Measurements from ENCODE around the gene SMIM32.

The SMIM32 gene

DNA sequence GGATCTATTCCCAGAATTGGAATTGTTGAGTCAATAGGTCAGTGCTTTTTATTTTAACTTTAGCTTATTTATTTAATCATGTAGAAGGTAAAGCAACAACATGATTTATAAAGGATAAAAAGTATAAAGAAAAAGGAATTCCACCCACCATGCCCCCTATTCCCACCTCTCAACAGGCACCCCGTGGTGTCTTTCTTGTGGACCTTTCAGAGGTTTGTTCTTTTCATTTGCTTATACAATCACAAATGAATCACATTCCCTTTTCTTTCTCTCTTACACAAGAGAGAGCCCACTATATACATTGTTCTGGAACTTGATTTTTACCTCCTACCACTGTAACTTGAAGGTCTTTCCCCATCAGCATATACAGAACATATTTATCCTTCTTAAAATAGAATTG, 37.2 kb upstream of the SMIM32 start:
- no peak for DNase-seq (ENCODE audit: low read depth)
- TF ChIP-seq, protein P1, sequence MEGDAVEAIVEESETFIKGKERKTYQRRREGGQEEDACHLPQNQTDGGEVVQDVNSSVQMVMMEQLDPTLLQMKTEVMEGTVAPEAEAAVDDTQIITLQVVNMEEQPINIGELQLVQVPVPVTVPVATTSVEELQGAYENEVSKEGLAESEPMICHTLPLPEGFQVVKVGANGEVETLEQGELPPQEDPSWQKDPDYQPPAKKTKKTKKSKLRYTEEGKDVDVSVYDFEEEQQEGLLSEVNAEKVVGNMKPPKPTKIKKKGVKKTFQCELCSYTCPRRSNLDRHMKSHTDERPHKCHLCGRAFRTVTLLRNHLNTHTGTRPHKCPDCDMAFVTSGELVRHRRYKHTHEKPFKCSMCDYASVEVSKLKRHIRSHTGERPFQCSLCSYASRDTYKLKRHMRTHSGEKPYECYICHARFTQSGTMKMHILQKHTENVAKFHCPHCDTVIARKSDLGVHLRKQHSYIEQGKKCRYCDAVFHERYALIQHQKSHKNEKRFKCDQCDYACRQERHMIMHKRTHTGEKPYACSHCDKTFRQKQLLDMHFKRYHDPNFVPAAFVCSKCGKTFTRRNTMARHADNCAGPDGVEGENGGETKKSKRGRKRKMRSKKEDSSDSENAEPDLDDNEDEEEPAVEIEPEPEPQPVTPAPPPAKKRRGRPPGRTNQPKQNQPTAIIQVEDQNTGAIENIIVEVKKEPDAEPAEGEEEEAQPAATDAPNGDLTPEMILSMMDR (conservative IDR thresholded peaks at IDR 0.05; ENCODE audit: low read depth, low read length), result no peak
- H3K4me3 ChIP-seq (ENCODE audit: low read length), result no peak overlapping the region

DNA sequence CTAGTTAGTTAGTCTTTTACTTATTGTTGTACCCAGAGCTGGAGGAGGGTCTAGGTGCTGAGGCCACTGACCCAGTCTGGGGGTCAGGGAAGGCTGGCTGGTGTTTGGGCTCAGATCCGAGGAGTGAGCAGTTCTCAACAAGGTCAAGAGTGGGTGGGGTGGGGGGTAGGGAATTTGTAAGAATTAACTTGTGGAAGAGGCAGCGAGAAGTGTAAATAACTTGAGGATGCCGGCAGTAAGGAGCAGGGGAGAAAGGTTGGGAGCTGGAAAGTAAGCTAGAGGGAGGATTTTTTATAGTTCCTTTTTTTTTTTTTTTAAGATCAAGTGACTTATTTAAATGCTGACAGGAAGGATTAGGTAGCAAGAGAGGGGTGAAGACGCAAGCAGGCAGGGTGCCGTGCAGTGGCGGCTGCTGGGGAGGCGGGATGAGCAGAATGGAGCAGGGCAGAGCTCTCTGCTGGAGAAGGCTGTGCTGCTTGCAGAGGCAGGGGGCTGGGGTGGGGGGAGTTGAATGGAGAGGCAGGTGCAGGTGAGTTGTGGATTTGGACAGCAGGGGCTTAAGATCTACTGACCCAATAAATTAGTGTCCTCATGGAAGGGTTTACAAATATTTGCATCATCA, 35.3 kb upstream of the SMIM32 start:
- TF ChIP-seq, protein P1 (conservative IDR thresholded peaks at IDR 0.05; ENCODE audit: low read depth, low read length), result no peak

DNA sequence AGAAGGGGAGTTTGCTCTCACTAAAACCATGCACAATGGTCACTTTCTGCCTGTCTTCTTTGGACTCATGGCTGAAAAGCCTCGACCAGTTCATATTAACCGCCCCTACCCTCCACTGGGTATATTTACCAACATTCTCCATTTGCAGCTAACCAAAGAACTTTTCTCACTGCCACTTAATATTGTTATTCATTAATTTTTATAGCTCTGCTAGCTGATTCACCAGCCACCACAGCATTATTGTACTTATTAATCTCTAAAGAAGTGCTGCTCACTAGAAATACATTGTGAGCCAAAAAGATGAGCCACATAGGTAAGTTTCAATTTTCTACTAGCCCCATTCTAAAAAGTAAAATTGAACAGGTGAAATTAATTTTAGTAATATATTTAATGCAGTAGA, 33.4 kb upstream of the SMIM32 start:
- H3K4me3 ChIP-seq (ENCODE audit: low read length), result no peak overlapping the region
- TF ChIP-seq, protein P1 (conservative IDR thresholded peaks at IDR 0.05; ENCODE audit: low read depth, low read length), result no peak
- DNase-seq (ENCODE audit: low read depth), result no peak

More for the DNA sequence above, 35.3 kb upstream of the SMIM32 start:
- DNase-seq (ENCODE audit: low read depth), result no peak
- no peak overlapping the region for H3K4me3 ChIP-seq (ENCODE audit: low read length)

DNA sequence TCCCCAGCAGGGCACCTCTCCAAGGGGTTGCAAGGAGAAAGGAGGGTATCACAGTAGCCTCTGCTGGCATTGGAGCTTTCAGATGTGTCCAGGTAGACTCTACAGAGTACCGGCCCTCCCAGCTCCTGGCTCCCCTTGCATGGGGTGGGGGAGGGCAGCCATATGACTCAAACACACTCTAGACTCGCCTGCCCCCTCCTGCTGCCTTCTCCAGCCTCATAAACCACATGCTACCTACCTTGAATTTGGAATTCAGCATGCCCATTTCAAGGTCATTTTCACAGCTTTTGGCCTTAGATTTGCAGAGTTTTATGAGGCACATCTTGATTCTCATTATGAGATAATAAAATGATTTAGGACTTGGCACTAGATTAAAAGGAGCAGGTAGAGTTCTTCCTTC, 32.8 kb upstream of the SMIM32 start:
- H3K4me3 ChIP-seq (ENCODE audit: low read length), result no peak overlapping the region
- TF ChIP-seq, protein P1 (conservative IDR thresholded peaks at IDR 0.05; ENCODE audit: low read depth, low read length), result no peak
- DNase-seq (ENCODE audit: low read depth), result no peak

DNA sequence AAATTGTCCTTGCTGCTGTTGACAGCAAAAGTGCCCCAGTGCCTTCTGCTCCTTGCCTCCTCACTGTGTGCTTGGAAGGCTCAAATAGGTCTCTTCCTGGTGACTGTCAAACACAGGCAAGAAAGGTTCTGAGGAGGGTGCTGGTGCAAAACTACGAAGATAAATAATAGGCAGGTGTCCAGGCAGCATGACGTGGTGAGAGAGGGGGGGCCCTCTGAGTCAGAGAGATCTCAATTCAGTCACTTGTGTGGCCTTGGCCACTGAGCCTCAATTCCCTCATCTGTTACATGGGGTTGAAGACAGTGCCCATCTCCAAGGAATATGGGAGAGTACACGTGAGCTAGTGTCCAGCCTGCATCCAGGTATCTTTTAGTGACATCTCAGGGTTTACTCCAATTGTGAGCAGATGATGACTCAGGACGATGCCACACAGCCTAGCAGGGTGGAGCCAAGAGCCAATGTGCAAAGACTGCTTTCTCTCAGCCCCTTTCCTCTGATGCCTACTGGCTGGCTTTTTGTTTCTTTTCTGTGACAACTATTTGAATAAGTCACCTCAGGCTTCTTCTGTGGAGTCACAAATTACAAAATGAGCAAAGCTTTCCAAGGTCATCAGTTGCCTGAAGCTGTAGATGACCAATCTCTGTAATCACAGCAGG, 29.7 kb upstream of the SMIM32 start:
- TF ChIP-seq, protein P1 (conservative IDR thresholded peaks at IDR 0.05; ENCODE audit: low read depth, low read length), result no peak
- DNase-seq (ENCODE audit: low read depth), result no peak
- no peak overlapping the region for H3K4me3 ChIP-seq (ENCODE audit: low read length)

DNA sequence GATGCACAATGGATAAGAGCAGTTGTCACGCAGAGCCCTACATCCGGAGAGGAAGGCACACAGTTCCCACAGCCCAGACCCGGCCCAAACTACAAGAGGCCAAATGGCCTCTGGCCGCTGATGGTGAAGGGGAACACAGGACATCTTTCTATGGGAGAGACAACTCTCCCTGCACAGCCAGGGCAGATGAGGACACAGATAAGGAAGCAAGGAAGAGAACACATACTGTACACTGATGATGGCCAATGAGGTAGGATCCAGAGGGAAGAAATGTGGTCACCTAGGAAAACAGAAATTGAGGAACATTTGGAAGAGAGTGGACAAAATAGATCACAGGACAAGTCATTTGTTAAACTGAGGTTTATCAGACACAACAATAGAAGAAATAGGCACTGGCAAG, 28.4 kb upstream of the SMIM32 start:
- no peak overlapping the region for H3K4me3 ChIP-seq (ENCODE audit: low read length)
- no peak for DNase-seq (ENCODE audit: low read depth)
- TF ChIP-seq, protein P1 (conservative IDR thresholded peaks at IDR 0.05; ENCODE audit: low read depth, low read length), result no peak

DNA sequence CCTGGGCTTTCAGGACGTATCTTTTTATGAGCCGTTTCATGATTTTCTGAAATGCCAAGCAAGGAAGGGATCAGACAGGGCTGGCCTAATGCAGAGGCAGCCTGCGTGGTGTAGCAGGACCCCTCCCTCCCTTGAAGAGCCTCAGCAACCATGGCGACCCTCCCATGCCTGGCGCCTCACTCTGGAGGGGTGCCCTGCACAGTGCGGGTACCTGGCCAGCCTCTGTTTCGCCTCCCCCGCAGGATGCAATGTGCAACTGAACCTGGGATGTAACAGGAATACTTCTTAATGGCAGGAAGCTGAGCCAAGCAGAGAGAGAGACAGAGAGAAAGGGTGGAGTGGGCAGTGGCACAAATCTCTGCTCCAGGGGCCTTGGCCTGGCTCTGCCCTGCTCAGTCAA, 23.3 kb upstream of the SMIM32 start:
- no peak for DNase-seq (ENCODE audit: low read depth)
- TF ChIP-seq, protein P1 (conservative IDR thresholded peaks at IDR 0.05; ENCODE audit: low read depth, low read length), result no peak

More for the DNA sequence above, 23.3 kb upstream of the SMIM32 start:
- H3K4me3 ChIP-seq (ENCODE audit: low read length), result no peak overlapping the region
